Panc1 (cell line): ENCODE data around the gene KLHL2. TPM values are rescaled to one million over a fixed set of nuclear protein-coding genes. Genes with fewer than 3 reads are reported as not detected.

Experiments used
- ATAC-seq: fragments of 200-7000 bp; cut with Tn5 transposase; 2 replicates; pipeline ENCODE4 v1.9.1; 2020; ENCODE audit warnings: mild to moderate bottlenecking, moderate library complexity
- BruUV-seq: library from RNA; stranded (reverse); fragments of 400-500 nt; replicated peaks from 2 replicates; lab custom pipeline; 2021; lab: Mats Ljungman, UMichigan
- CTCF ChIA-PET: fragments of 300-600 bp; sonication (Branson Sonifier 250); formaldehyde crosslinking; loops from one replicate; lab custom pipeline; 2022; ENCODE audit warnings: antibody characterized with exemption; lab: Charles Lee
- POLR2A ChIA-PET: fragments of 300-600 bp; sonication (Branson Sonifier 250); formaldehyde crosslinking; loops from one replicate; lab custom pipeline; 2022; ENCODE audit warnings: antibody characterized with exemption; lab: Charles Lee
- DNase-seq: peaks from one replicate; pipeline ENCODE4 v3.0.0-alpha.2; 2010; ENCODE audit warnings: low read depth, low spot score
- H3K27ac ChIP-seq: 2 replicates; pipeline ENCODE4 v1.5.1; 2011; ENCODE audit warnings: mild to moderate bottlenecking, low read length, inconsistent platforms
- H3K27me3 ChIP-seq: fragments of 200-500 bp; sonication (Bioruptor generic); 2 replicates; pipeline ENCODE4 v1.6.0; 2014; ENCODE audit warnings: low read length, inconsistent platforms; ENCODE audit not compliant: control insufficient read depth, insufficient read depth
- H3K36me3 ChIP-seq: fragments of 200-500 bp; sonication (Bioruptor generic); 2 replicates; pipeline ENCODE4 v1.5.1; 2014; ENCODE audit warnings: inconsistent platforms, mild to moderate bottlenecking, low read length, moderate library complexity; ENCODE audit not compliant: control insufficient read depth, insufficient read depth
- H3K4me1 ChIP-seq: 2 replicates; pipeline ENCODE4 v1.5.1; 2011; ENCODE audit warnings: inconsistent platforms, mild to moderate bottlenecking, low read length, moderate library complexity; ENCODE audit not compliant: control insufficient read depth, insufficient read depth
- H3K4me3 ChIP-seq, 2 experiments: 2 replicates each; pipeline ENCODE4 v1.5.1; 2011 to 2012; ENCODE audit warnings: low read depth in 2 of 2, low read length in 2 of 2, mild to moderate bottlenecking in 2 of 2, inconsistent platforms in 1 of 2, moderate library complexity in 1 of 2
- H3K9me3 ChIP-seq: fragments of 200-500 bp; sonication (Bioruptor generic); 2 replicates; pipeline ENCODE4 v1.5.1; 2014; ENCODE audit warnings: low read depth, mild to moderate bottlenecking, inconsistent platforms, low read length, moderate library complexity; ENCODE audit not compliant: control insufficient read depth, insufficient read depth
- CTCF ChIP-seq: fragments of 450-650 bp; IDR thresholded peaks from 2 replicates; pipeline ENCODE4 v1.5.1; 2017; ENCODE audit warnings: mild to moderate bottlenecking
- POLR2AphosphoS5 ChIP-seq: IDR thresholded peaks from 2 replicates; pipeline ENCODE4 v1.6.1; 2012; ENCODE audit warnings: mild to moderate bottlenecking, low read depth, low read length, moderate library complexity
- REST ChIP-seq, 2 experiments: IDR thresholded peaks; 2 replicates each; pipeline ENCODE4 v1.6.1; 2011 to 2012; ENCODE audit warnings: low read depth in 2 of 2, control low read depth in 1 of 2, low read length in 1 of 2, mild to moderate bottlenecking in 1 of 2, moderate library complexity in 1 of 2; ENCODE audit not compliant: insufficient read depth in 1 of 2
- SIN3A ChIP-seq: IDR thresholded peaks from 2 replicates; pipeline ENCODE4 v1.6.1; 2012; ENCODE audit warnings: low read depth, mild to moderate bottlenecking, low read length, moderate library complexity, borderline replicate concordance; ENCODE audit not compliant: insufficient read depth
- TCF7L2 ChIP-seq: IDR thresholded peaks from 2 replicates; pipeline ENCODE4 v1.6.1; 2011; ENCODE audit warnings: mild to moderate bottlenecking, low read depth, low read length, inconsistent platforms
- in situ Hi-C: cut with HindIII; loops from 2 replicates; pipeline ENCODE4 v1.10.0; 2016; ENCODE audit warnings: low sequenced_read_pairs, low pct_unique_long_range_greater_than_20kb
- intact Hi-C: fragments of 100-400 bp; cut with micrococcal nuclease; formaldehyde crosslinking; loops from one replicate; pipeline ENCODE4 v1.10.0; 2022; ENCODE audit not compliant: unreplicated experiment
- total RNA-seq: library from RNA; stranded (reverse); gene quantifications from one replicate; pipeline ENCODE4 v1.2.1, GENCODE V29; 2021; ENCODE audit not compliant: unreplicated experiment

Gene KLHL2
- total RNA-seq, 1 experiment from 2014 or later, result 17.4 TPM

- in situ Hi-C loops, result no loop called here
- CTCF ChIA-PET, result no interaction called here
- Histone ChIP-seq H3K4me3 (no peak overlapping the region), H3K27me3 (no peaks in the 10 kb centered on the region), H3K4me1 (peaks cover 2% of the 10 kb centered on the region; the same call in 1 of the 2 replicates), H3K9me3 (no peaks in the 10 kb centered on the region), H3K27ac (no peak overlapping the region), H3K36me3 (peaks cover 21% of the 10 kb centered on the region)
- no TSS peak for BruUV-seq
- TF ChIP-seq POLR2AphosphoS5 (no peak), REST (IDR thresholded peaks at IDR 0.05; ENCODE audit: insufficient read depth in 1 of 2, low read depth in 2 of 2, low read length in 1 of 2) (no peak), CTCF (no peak), TCF7L2 (no peak), SIN3A (no peak)
- intact Hi-C loops, result no loop called here
- POLR2A ChIA-PET, result no interaction called here
- ATAC-seq (no peak), DNase-seq (no peak)
Observed at GRCh38 chr4:165331359-165331758, 124.0 kb downstream of the KLHL2 start.

GRCh38 chr4:165331823-165332222, 124.5 kb downstream of the KLHL2 start:
- Histone ChIP-seq H3K36me3 (peaks cover 21% of the 10 kb centered on the region), H3K9me3 (no peaks in the 10 kb centered on the region), H3K27ac (no peak overlapping the region), H3K27me3 (no peaks in the 10 kb centered on the region), H3K4me1 (peaks cover 2% of the 10 kb centered on the region; the same call in 1 of the 2 replicates), H3K4me3 (no peak overlapping the region)
- ChIA-PET POLR2A (no interaction called here), CTCF (no interaction called here)
- no TSS peak for BruUV-seq
- intact Hi-C loops, result no loop called here
- TF ChIP-seq CTCF (no peak), REST (IDR thresholded peaks at IDR 0.05; ENCODE audit: insufficient read depth in 1 of 2, low read depth in 2 of 2, low read length in 1 of 2) (no peak), SIN3A (no peak), TCF7L2 (no peak), POLR2AphosphoS5 (no peak)
- DNase-seq (no peak), ATAC-seq (no peak)
- in situ Hi-C loops, result no loop called here
